CMK (cell line): ENCODE data around the gene DPP6.

ENCODE experiments used
- DNase-seq: peaks from one replicate; pipeline ENCODE4 v3.0.0-alpha.2; 2010; ENCODE audit warnings: low read depth

DPP6 gene

GRCh38 chr7:154412105-154412504 lies 359.9 kb downstream of the DPP6 start:
- no peak for DNase-seq

- DNase-seq, result no peak
These were observed 363.7 kb downstream of the DPP6 start for GRCh38 chr7:154415709-154416399.

- no peak for DNase-seq
These were observed 364.5 kb downstream of the DPP6 start for GRCh38 chr7:154416714-154417113.

- DNase-seq, result no peak
These were observed 367.1 kb downstream of the DPP6 start for GRCh38 chr7:154419344-154419743.

- no peak for DNase-seq
These were observed 371.0 kb downstream of the DPP6 start for GRCh38 chr7:154423231-154423630.

GRCh38 chr7:154424350-154424749 lies 372.2 kb downstream of the DPP6 start:
- DNase-seq, result no peak

GRCh38 chr7:154425271-154425670 lies 373.1 kb downstream of the DPP6 start:
- no peak for DNase-seq

- DNase-seq, result no peak
These were observed 374.6 kb downstream of the DPP6 start for GRCh38 chr7:154426778-154427177.

- DNase-seq, result no peak
These were observed 375.3 kb downstream of the DPP6 start for GRCh38 chr7:154427533-154427932.

- no peak for DNase-seq
These were observed 377.6 kb downstream of the DPP6 start for GRCh38 chr7:154429666-154430404.

- DNase-seq, result no peak
These were observed 378.4 kb downstream of the DPP6 start for GRCh38 chr7:154430640-154431039.

- DNase-seq, result no peak
These were observed 378.8 kb downstream of the DPP6 start for GRCh38 chr7:154431045-154431444.

- DNase-seq, result no peak
These were observed 381.7 kb downstream of the DPP6 start for GRCh38 chr7:154433632-154434598.

GRCh38 chr7:154436560-154436959 lies 384.4 kb downstream of the DPP6 start:
- no peak for DNase-seq

- DNase-seq, result no peak
These were observed 385.0 kb downstream of the DPP6 start for GRCh38 chr7:154437234-154437633.

- no peak for DNase-seq
These were observed 386.6 kb downstream of the DPP6 start for GRCh38 chr7:154438571-154439367.

GRCh38 chr7:154440058-154440457 lies 387.9 kb downstream of the DPP6 start:
- no peak for DNase-seq

- DNase-seq, result no peak
These were observed 388.5 kb downstream of the DPP6 start for GRCh38 chr7:154440651-154441050.

- DNase-seq, result no peak
These were observed 389.6 kb downstream of the DPP6 start for GRCh38 chr7:154441811-154442210.

GRCh38 chr7:154442939-154443338 lies 390.7 kb downstream of the DPP6 start:
- no peak for DNase-seq

GRCh38 chr7:154450451-154450850 lies 398.3 kb downstream of the DPP6 start:
- no peak for DNase-seq
